Natural killer cell treated with Interleukin-12 subunit alpha and Interleukin-12 subunit beta and Interleukin-15 and Interleukin-18, amount 100 ng/mL, for 72 hours (primary cell): ENCODE measurements around the gene SGK1. TPM values are rescaled to one million over a fixed set of nuclear protein-coding genes. Genes with fewer than 3 reads are reported as not detected.
"Not testable (repeated sequence)": the region's sequence is repeated elsewhere in the genome, so short reads cannot be mapped to it uniquely, and the experiment has no call there.

ENCODE experiments used
- ATAC-seq, 2 donors: fragments of 150-1000 bp; cut with Tn5 transposase in 1 of 2; sonication (Bioruptor Pico), chemical (Tn5 transposase) in 1 of 2; 2 replicates each; pipeline ENCODE4 v1.10.0; 2021
- DNase-seq: peaks from one replicate; pipeline ENCODE4 v3.0.0; 2022; ENCODE audit warnings: low spot score
- H3K27ac Mint-ChIP-seq, 2 donors: 1 replicate in 1 of 2; 2 replicates in 1 of 2; pipeline ENCODE4 v1.8.0; 2022; ENCODE audit warnings: mixed read lengths in 2 of 2, mild to moderate bottlenecking in 1 of 2, moderate library complexity in 1 of 2
- H3K27me3 Mint-ChIP-seq, 2 donors: 1 replicate in 1 of 2; 2 replicates in 1 of 2; pipeline ENCODE4 v1.8.0; 2022; ENCODE audit warnings: mixed read lengths in 2 of 2
- H3K36me3 Mint-ChIP-seq: one replicate; pipeline ENCODE4 v1.8.0; 2022; ENCODE audit warnings: mixed read lengths
- H3K4me1 Mint-ChIP-seq, 2 donors: 1 replicate in 1 of 2; 2 replicates in 1 of 2; pipeline ENCODE4 v1.8.0; 2022; ENCODE audit warnings: low read depth in 2 of 2, mixed read lengths in 2 of 2, mild to moderate bottlenecking in 1 of 2
- H3K4me3 Mint-ChIP-seq: one replicate; pipeline ENCODE4 v1.8.0; 2022; ENCODE audit warnings: mixed read lengths
- H3K9me3 Mint-ChIP-seq: 2 replicates; pipeline ENCODE4 v1.8.0; 2022; ENCODE audit warnings: mixed read lengths
- total RNA-seq, 2 donors: library from RNA; stranded (reverse); gene quantifications; one replicate each; pipeline ENCODE4 v1.2.3, GENCODE V29; 2022

SGK1 gene
- total RNA-seq, 2 donors from 2014 or later: 117 to 119 TPM

GRCh38 chr6:134321246-134321645, 3.3 kb upstream of the SGK1 start:
- DNase-seq (no peak), ATAC-seq (no peak)
- H3K9me3 Mint-ChIP-seq: peaks cover 5% of the 10 kb centered on the region
- peaks cover 10 to 11% of the 10 kb centered on the region in 2 donors for H3K4me1 Mint-ChIP-seq
- H3K27me3 Mint-ChIP-seq: peaks cover 32 to 41% of the 10 kb centered on the region in 2 donors
- peaks cover 5% of the 10 kb centered on the region for H3K36me3 Mint-ChIP-seq
- no peak overlapping the region for H3K4me3 Mint-ChIP-seq
- H3K27ac Mint-ChIP-seq: no peak overlapping the region

GRCh38 chr6:134319686-134320085, 1.8 kb upstream of the SGK1 start:
- DNase-seq, H3K27ac Mint-ChIP-seq, H3K9me3 Mint-ChIP-seq, H3K4me3 Mint-ChIP-seq, ATAC-seq, H3K36me3 Mint-ChIP-seq: not testable (repeated sequence)
- Mint-ChIP-seq H3K4me1 (peaks cover 10 to 11% of the 10 kb centered on the region in 2 donors), H3K27me3 (peaks cover 41 to 53% of the 10 kb centered on the region in 2 donors)

DNA sequence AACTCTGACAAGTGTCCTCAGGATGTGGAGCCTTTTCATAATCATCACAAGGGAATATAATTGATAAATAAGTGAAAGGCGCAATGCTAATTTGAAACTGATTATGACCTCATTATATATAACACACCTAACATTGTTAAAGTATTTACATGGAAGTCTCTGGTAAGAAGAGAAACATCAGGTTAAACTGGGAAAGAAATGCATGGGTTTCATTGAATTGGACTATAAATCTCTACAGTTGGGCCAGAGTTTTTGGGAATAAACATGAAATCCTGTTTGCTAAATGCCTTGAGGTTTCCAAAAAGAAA, 1.0 kb upstream of the SGK1 start:
- peaks cover 42 to 61% of the 10 kb centered on the region in 2 donors for H3K27me3 Mint-ChIP-seq
- H3K27ac Mint-ChIP-seq: no peak overlapping the region
- DNase-seq (no peak), ATAC-seq (no peak)
- peaks cover 3% of the 10 kb centered on the region for H3K9me3 Mint-ChIP-seq
- no peak overlapping the region for H3K4me3 Mint-ChIP-seq
- H3K4me1 Mint-ChIP-seq: peaks cover 10 to 11% of the 10 kb centered on the region in 2 donors
- peaks cover 5% of the 10 kb centered on the region for H3K36me3 Mint-ChIP-seq

- peaks cover 5% of the 10 kb centered on the region for H3K36me3 Mint-ChIP-seq
- H3K27me3 Mint-ChIP-seq: peaks cover 40 to 65% of the 10 kb centered on the region in 2 donors
- H3K9me3 Mint-ChIP-seq: peaks cover 3% of the 10 kb centered on the region
- peaks cover 10 to 11% of the 10 kb centered on the region in 2 donors for H3K4me1 Mint-ChIP-seq
- H3K27ac Mint-ChIP-seq: no peak overlapping the region
- DNase-seq (no peak), ATAC-seq (no peak)
- peak overlapping the region; percentile 85 for H3K4me3 Mint-ChIP-seq
These were observed 493 bp upstream of the SGK1 start for GRCh38 chr6:134318236-134318973.

GRCh38 chr6:134316733-134317431, 1.0 kb downstream of the SGK1 start:
- Mint-ChIP-seq H3K27me3 (peaks cover 46 to 71% of the 10 kb centered on the region in 2 donors), H3K36me3 (peaks cover 5% of the 10 kb centered on the region), H3K4me1 (peaks cover 10 to 16% of the 10 kb centered on the region in 2 donors), H3K9me3 (peaks cover 3% of the 10 kb centered on the region), H3K27ac (no peak overlapping the region), H3K4me3 (peak overlapping the region; percentile 85)
- DNase-seq (no peak), ATAC-seq (no peak)

- H3K4me3 Mint-ChIP-seq: no peak overlapping the region
- H3K4me1 Mint-ChIP-seq: peaks cover 10 to 16% of the 10 kb centered on the region in 2 donors
- H3K27ac Mint-ChIP-seq: no peak overlapping the region
- ATAC-seq (no peak), DNase-seq (no peak)
- peaks cover 3% of the 10 kb centered on the region for H3K9me3 Mint-ChIP-seq
- H3K36me3 Mint-ChIP-seq: peaks cover 5% of the 10 kb centered on the region
- H3K27me3 Mint-ChIP-seq: peaks cover 46 to 71% of the 10 kb centered on the region in 2 donors
These were observed 1.9 kb downstream of the SGK1 start for GRCh38 chr6:134315974-134316441.

- H3K27ac Mint-ChIP-seq: no peak overlapping the region
- peaks cover 5% of the 10 kb centered on the region for H3K36me3 Mint-ChIP-seq
- H3K4me3 Mint-ChIP-seq: no peak overlapping the region
- ATAC-seq (no peak), DNase-seq (no peak)
- peaks cover 3% of the 10 kb centered on the region for H3K9me3 Mint-ChIP-seq
- H3K27me3 Mint-ChIP-seq: peaks cover 46 to 71% of the 10 kb centered on the region in 2 donors
- peaks cover 10 to 16% of the 10 kb centered on the region in 2 donors for H3K4me1 Mint-ChIP-seq
These were observed 2.7 kb downstream of the SGK1 start for GRCh38 chr6:134315189-134315588.

GRCh38 chr6:134314006-134314821, 3.7 kb downstream of the SGK1 start:
- Mint-ChIP-seq H3K4me3 (no peak overlapping the region), H3K36me3 (no peaks in the 10 kb centered on the region), H3K27ac (no peak overlapping the region), H3K9me3 (no peaks in the 10 kb centered on the region), H3K4me1 (peaks cover 10 to 16% of the 10 kb centered on the region in 2 donors), H3K27me3 (peaks cover 43 to 67% of the 10 kb centered on the region in 2 donors)
- DNase-seq: no peak
- ATAC-seq: no peak

GRCh38 chr6:134312038-134312660, 5.8 kb downstream of the SGK1 start:
- no peak overlapping the region for H3K4me3 Mint-ChIP-seq
- ATAC-seq: no peak

GRCh38 chr6:134310817-134311216, 7.1 kb downstream of the SGK1 start:
- Mint-ChIP-seq H3K4me3 (no peak overlapping the region), H3K27ac (peak overlapping the region in 1 of 2 donors; percentile 62), H3K27me3 (peaks cover 17 to 38% of the 10 kb centered on the region in 2 donors), H3K9me3 (no peaks in the 10 kb centered on the region), H3K36me3 (no peaks in the 10 kb centered on the region), H3K4me1 (peaks cover 5% of the 10 kb centered on the region in 2 donors)
- ATAC-seq: no peak
- DNase-seq: no peak

More at GRCh38 chr6:134312038-134312660, 5.8 kb downstream of the SGK1 start:
- H3K27ac Mint-ChIP-seq: no peak overlapping the region
- no peaks in the 10 kb centered on the region for H3K36me3 Mint-ChIP-seq
- H3K27me3 Mint-ChIP-seq: peaks cover 25 to 52% of the 10 kb centered on the region in 2 donors
- H3K9me3 Mint-ChIP-seq: no peaks in the 10 kb centered on the region
- peaks cover 5 to 6% of the 10 kb centered on the region in 2 donors for H3K4me1 Mint-ChIP-seq
- no peak for DNase-seq

DNA sequence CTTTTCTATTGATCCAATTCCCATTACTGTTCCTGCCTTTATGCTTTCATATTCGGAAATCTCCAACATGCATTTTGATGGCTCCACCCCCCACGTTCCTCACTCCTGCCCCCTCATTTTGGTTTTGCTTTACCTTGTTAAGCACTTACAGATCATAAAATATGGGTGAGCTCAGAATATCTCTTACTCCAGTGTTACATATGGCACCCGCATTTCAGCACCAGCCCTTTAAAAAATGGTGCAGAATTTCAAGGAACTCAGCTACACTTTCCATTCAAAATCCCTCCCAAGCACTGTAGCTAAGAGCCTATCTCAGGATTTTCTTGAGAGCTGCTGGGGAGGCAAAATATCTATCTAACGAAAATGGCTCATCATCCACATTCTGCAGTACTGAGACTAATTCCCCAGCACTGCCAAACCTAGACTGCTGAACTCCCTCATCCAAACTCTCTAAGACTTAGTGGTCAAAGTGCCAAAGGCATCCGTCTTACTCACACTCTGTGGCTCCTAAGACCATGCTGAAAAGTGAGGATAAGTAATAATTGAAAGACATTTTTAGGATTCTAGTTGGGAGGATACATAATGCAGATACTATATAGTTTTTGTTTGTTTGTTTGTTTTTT, 7.8 kb downstream of the SGK1 start:
- Mint-ChIP-seq H3K9me3 (no peaks in the 10 kb centered on the region), H3K36me3 (no peaks in the 10 kb centered on the region), H3K27me3 (peaks cover 14 to 34% of the 10 kb centered on the region in 2 donors), H3K4me1 (peaks cover 5 to 8% of the 10 kb centered on the region in 2 donors), H3K27ac (peak overlapping the region in 1 of 2 donors; percentile 62), H3K4me3 (no peak overlapping the region)
- no peak for DNase-seq
- ATAC-seq: no peak

- ATAC-seq (no peak), DNase-seq (no peak)
- Mint-ChIP-seq H3K4me1 (peaks cover 5 to 8% of the 10 kb centered on the region in 2 donors), H3K27ac (no peak overlapping the region), H3K4me3 (no peak overlapping the region), H3K9me3 (no peaks in the 10 kb centered on the region), H3K36me3 (no peaks in the 10 kb centered on the region), H3K27me3 (peaks cover 10 to 25% of the 10 kb centered on the region in 2 donors)
These were observed 8.7 kb downstream of the SGK1 start for GRCh38 chr6:134309227-134309626.

GRCh38 chr6:134308800-134309199, 9.1 kb downstream of the SGK1 start:
- no peak overlapping the region for H3K4me3 Mint-ChIP-seq
- peaks cover 5 to 8% of the 10 kb centered on the region in 2 donors for H3K4me1 Mint-ChIP-seq
- H3K27ac Mint-ChIP-seq: no peak overlapping the region
- H3K9me3 Mint-ChIP-seq: no peaks in the 10 kb centered on the region
- peaks cover 10 to 22% of the 10 kb centered on the region in 2 donors for H3K27me3 Mint-ChIP-seq
- DNase-seq: no peak
- H3K36me3 Mint-ChIP-seq: no peaks in the 10 kb centered on the region
- ATAC-seq: no peak
